Stimulated activated CD4-positive, alpha-beta T cell treated with anti-CD3 and anti-CD28 coated beads, Interleukin-12 subunit alpha, Interleukin-12 subunit beta, amount 100 ng/mL, for 48 hours (primary cell): ENCODE data around the gene DSN1.
A peak's percentile ranks its signal among the peaks of the same experiment; 100 is the strongest.

Source experiments
- DNase-seq, 3 donors: peaks; one replicate each; pipeline ENCODE4 v3.0.0-alpha.2; 2020; ENCODE audit warnings: low read depth in 2 of 3, low spot score in 1 of 3

Gene DSN1

DNA sequence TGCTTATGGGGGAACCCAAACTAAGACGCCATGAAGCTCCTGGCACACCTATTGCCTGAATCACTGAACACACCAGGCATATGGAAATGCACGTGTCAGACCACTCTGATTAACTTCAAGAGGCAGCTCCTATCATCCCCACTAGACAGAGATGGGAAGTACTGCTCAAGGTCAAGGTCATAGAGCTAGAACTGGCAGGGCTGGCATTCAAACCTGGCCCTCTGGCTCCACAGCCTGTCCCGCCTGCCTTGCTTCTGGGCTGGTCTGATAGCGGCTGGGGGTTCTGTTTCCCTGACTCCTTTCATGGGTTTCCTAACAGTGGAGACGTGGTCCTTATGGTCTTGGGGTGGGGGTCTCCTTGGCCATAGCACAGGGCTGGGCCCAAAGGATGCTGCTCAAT, 22.6 kb upstream of the DSN1 start:
- no peak for DNase-seq

DNA sequence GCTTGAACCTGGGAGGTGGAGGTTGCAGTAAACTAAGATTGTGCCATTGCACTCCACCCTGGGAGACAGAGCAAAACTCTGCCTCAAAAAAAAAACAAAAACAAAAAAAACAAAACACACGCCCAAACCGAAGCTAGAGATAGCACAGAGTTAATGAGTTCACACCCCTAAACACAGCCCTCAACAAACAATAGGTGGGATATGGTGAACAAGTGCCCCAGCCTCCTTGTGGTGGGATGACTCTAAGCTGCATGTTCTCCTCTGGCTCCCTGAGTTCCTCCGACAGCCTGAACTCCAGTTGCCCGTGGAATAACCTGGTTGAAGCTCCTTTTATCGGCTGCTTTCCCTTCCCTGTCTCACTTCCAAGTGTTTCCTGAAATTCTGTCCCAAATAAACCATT, 22.1 kb upstream of the DSN1 start:
- DNase-seq, result no peak

DNA sequence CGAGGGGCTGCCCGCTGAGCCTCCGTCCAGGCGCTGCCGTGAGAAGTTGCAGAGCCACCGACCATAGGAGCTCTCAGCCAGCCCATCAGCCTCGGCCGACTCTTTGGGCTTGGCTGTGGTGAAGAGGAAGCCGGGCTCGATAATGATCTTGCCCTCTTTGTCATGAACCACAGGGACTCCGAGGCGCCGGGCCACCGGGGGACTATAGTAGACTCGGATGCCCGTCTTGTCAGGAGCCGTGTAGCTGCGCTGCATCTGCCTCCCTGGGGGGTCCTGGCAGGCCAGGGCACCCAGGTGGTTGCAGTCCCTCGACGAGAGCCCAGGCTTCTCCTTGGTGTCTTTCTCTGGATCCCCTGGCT, 20.5 kb upstream of the DSN1 start:
- DNase-seq, result no peak

DNA sequence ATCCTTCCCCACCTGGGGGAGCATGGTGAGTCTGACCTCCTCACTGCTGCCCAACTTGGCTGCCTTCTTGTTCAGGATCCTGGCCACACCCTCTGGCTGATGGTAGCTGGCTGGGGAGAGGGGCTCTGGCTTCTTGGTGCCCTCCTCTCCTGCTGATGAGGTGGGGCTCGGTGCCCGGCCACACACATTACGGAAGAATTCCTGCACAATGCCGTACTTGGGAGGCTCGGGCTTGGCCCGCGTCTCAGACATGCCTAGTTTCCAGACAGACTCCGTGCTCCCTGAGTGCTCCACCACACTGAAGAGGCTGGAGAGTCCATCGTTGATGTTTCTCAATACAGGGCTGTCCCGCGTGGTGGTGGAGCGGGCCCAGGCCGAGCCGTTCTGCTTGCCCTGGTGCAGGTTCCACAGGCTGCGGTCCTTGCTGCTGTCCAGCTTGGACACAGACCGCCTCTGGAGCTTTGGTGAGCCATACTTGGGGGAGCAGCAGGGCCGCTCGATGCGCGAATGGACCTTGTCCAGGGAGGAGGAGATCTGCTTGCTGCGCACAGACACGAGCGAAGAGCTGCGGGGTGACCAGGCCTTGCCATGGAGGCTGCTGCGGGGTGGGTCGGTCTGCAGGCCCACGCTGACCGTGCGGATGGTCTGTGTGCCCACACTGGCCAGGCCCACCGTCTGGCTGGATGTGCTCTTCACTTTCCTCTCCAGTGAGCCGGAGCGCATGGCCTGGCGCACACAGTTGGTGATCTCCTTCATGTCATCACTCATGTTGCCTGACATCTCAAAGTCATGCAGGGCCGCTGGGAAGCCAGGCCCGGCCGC, 19.9 kb upstream of the DSN1 start:
- DNase-seq, result no peak

DNA sequence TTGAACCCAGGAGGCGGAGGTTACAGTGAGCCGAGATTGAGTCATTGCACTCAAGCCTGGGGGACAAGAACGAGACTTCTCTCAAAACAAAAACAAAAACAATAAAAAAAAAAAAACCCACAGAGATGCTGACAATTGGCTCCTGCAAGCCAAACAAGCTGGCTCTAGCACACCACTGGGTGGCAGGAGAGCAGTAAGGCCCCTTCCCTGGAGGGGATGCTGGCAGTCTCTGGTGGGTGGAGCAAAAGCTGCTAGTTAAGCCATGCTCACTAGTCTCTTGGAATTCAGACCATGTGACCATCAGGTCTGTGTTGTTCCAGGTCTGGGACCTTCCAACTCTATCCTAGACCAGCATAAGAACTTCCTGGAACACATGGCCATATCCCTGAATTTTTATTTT, 18.9 kb upstream of the DSN1 start:
- no peak for DNase-seq

DNA sequence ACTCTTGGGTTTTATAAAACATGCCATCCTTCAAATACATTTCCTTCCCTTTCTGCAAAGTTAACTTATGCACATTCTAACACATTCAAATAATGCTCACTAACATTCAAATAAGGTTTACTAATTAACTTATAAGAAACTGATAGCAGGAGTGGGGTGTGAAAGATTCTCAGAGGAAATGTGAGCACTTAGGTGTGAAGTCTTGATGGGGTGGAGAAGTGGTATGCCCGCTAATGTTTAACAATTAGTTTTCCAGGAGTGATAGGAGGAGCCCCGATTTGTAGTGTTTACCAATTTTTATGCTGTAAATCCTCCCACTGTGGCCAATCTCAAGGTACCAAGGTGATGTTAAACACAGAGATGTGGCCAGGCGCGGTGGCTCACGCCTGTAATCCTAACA, 18.3 kb upstream of the DSN1 start:
- no peak for DNase-seq

DNA sequence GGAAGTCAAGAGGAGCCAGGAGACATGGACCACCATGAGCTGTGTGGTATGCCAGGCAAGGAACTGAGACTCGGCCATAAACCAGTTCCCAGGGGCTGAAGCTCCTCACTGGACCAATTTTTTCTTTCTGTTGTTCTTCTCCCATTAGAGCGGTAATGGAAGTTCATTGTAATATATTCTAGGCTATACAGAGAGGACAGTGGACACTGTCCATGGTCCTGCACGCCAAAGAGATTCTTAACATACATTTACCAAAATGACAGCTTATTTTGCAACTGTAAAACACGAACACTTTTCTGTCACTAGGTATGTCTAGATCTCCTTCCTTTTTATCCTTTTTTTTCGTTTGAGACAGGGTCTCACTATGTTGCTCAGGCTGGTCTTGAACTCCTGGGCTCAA, 13.1 kb upstream of the DSN1 start:
- no peak for DNase-seq

DNA sequence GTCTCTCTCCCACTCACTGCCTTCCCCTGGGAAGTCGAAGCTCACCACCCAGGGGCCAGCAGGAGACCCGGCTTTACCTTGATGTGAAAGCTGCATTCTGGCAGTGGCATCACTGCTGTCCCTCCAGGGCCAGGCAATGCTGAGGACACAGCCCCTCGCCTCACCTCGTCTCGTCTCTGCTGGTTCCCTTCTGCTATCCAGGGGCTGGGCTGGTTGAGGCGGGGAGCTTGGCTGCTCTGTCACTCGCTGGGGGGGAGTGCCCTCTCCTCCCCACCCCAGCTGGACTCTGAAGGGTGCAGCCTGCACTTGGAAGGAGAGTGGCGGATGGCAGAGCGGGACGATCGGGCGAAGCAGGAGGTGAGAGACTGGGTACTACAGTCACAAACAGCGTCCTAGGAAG, 12.7 kb upstream of the DSN1 start:
- no peak for DNase-seq

DNA sequence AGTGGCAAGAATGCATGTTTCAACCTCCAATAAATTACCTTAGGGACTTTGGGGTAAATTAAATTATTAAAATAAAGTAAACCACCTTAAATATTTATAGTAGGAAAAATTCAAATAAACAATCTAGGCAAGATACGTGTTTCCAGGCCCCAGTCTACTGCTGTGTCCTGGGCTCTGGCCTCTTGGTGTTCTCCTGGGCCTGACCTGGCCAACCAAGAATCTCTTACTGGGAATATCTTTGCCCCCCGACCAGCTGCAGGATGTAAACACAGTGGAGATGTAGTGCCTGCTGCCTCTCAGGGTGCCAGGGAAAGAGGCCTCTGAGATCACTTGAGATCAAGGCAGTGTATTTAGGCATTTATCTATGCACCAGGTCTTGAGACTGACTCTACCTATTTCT, 11.7 kb upstream of the DSN1 start:
- no peak for DNase-seq

DNA sequence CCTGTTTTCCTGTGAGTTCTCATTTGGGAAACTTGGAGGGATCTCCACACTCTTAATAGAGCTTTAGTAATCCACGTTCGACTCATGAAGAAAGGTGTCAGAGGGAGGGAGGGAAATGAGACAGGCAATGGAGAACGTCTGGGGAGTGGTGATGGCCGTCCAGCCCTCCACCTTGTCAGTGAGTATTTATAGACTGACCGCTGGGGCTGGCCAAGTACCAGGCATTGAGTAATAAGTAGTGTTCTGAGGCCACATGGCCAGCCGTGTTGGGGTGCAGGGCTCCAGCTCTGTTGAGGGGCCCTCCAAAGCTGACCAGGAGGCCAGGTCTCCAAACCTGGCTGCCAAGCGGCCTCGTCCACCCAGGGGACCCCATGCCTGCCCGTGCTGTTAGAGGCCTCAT, 11.3 kb upstream of the DSN1 start:
- DNase-seq, result no peak

DNA sequence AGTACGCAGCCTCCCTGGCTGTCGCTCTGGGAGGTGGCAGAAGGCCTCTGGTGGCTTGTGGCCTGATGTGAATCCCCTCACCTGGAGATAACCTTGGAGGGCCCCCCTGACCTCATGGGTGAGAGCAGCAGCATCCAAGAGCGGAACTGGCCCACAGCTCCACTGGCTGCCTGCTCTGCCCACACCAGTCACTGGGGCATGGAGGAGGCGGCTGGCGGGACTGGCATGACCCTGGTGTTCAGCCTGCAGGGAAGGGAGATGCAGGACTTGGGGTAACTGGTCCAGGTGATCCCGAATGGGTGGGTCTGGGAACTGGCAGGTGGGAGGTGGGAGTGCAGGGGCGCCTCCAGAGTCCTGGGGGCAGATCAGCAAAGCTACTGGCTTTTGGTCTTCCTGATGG, 10.6 kb upstream of the DSN1 start:
- DNase-seq, result no peak

DNA sequence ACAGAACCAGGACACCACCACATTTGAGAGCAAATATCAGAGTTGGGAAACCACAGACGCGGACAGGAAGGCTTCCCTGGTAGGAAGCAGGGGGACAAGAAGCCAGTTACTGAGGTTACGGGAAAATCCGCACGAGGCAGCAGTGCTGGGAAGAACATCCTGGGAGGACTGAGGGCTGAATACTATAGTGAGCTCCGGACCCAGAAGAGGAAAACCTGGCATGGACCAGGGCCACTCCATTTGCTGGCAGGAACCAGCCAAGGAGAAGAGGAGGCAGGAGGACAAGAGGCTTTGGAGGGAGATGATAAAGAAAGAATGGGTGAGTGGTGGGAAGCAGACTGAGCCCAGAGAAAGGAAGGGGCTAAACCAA, 6.1 kb upstream of the DSN1 start:
- DNase-seq, result no peak

DNA sequence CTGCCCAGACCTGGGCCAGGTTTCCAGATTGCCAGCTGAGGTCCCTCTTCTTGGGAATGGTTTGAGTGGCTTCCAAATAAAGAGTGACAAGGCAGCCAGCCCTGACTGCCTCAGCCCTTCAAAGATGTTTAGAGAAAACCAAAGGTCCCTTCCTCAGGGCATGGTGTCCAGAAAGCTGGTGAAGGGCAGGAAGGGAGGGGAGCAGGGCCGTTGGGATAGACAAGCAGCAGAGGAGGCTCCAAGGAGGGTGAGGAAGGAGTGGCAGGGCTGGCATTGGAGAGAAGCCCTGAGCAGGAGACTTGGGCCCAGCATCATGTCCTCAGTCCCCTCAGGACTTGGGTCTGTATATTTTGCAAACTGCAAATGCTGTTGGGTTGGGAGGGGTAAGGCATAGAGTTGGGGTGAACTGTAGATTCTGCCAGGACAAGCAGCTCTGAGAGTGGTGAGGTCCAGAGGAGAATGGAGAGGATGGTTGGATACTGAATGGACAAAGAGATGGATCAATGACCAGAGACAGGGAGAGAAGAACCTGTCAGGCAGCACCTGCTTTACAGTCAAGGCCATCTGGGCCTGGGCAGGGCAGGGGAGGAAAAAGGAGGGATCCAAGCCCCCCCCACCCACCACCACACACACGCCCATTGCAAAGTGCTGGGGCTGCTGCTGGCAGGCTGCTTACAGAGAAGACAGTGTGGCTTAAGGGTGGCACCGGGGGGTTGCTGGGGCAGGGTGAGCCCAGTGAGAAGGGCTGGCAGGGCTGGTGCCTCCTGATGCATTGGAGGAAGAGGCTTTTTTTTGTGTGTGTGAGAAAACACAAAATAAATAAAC, 5.5 kb upstream of the DSN1 start:
- no peak for DNase-seq

DNA sequence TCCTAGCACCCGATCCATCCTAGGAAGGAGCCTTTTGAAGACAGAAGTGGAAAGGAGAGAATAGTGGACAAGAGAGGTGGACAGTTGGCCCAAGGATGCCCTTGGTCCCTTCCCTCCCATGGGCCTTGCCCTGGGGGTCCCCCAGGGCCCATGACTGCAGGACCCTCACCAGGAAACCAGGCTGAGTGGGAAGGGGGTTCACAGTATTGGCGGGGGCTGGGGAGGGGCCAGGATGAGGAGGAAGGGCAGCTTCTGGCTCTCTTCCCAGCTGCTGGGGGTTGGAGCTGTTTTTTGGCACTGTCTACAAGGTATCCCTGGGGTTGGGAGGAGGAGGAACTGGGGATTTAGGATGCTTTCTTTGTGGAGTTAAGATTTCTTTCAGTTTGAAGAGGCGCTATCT, 4.0 kb upstream of the DSN1 start:
- no peak for DNase-seq

DNA sequence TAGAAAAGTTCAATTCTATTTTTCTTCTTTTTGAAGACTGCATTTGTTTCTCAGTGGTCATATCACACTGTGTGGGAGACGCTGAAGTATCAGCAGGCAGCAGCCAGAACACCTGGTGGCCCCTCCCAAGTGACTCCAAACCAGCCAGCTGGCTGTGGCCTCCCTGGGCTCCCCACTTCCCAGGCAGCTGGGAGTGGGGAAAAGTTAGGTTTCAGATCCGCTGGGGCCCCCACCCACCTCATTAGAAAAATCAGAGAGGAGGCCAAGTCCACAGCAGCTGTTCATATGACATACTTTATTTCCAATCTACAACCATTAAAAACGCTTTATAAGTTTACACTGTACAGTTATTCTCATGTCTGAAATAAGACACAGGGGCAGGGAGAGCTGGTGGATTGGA, 3.6 kb upstream of the DSN1 start:
- no peak for DNase-seq

DNA sequence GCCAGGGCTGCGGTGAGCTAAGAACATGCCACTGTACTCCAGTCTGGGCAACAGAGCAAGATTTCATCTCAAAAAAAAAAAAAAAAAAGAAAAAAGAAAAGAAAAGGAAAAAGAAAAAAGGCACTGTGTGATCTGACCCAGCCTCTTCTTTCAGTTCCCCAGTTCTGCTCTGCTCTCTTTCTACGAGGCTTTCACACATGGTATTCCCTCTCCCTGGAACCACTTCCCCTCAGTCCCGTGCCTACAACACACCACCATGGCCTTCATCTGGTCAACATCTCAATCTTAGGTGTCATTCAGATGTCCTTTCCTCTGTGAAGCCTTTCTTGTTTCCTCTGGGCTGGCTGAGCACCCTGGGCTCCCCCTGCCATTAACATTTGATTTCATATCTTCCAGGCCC, 2.3 kb upstream of the DSN1 start:
- no peak for DNase-seq

DNA sequence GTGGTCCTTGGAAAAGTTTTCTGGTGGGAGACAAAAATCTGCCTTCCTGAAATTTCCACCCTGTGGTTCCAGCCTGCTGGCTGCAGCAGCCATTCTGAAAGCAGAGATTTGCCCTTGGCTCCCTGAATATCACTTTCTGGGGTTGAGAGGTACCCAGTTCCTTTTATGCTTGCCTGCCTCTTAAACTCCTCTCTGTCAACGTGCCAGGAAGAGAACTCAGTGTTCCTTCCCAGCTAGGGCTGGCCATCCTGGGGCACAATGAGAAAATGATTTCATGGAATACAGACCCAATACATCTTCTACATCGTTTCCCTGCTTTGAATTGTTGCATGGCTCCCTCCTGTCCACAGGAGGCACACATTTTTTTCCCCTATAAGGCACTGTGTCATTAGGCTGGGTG, 1.6 kb upstream of the DSN1 start:
- DNase-seq, result no peak

DNA sequence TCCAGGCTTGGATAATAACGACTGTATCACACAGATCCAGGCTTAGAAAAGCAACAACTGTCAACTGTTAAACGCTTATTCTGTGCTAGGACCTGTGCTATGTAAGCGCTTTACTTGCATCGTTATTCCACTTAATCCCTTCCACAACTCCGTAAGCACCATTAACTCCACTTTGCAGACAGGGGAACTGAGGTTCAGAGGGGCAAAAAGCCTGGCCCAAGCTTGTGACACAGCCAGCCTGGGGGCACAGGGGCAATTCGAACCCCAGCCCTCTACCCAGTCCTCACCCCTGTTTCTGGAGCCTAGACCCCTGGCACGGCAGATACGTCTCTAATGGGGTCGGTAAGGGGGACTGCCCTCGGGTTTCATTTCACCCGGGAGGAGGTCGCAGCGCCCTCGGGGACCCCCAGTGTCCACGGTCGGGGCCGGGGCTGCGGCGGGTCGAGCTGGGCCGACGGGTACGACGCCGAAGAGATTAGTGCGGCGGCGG, 411 bp downstream of the DSN1 start:
- peak in 1 of 3 donors; percentile 2 for DNase-seq

DNA sequence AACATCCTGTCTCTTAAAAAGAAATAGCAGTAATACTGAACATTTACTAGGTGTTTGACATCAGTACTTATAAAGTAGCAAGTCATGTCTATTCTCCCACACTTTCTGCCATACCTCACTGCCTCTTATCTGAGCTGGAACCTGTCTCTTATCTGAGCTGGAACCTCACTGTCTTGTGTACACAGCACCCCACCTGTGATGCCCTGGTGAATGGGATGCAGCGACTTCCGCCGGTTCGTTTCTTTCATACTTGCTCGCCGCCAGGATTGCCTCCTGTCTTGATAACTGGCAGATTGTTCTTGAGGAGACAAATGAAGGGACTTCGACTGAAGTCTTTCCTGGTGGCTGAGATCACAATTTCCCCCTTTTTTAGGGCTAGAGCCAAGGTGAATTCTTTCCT, 2.9 kb downstream of the DSN1 start:
- DNase-seq, result no peak

DNA sequence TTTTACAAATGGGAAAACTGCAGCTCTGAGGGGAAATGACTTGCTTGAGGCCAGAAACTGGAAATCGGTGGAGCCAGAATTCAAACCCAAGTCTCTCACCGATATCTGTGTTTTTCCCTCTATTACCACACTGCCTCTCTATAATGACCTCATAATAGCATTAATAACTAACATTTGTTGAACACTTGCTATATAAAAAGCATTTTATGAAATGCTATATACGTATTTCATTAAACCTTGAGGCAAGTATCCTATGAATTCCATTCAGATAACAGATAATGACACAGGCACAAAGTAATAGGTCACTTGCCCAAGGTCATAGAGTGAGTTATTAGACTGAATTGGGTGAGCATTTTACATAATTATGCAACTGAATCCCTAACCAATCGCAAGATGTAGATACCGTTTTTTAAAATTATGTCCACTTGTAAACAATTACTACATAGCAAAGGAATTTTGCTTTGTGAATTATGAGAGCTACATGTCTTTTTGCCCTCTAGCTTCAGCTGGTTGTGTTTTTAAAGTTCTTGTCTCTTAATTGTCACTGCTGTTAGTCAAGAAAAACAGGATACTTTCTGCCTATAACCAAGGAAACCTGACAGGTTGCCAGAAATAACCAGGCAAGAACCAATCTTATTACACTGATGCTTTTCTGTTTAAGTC, 4.7 kb downstream of the DSN1 start:
- no peak for DNase-seq

DNA sequence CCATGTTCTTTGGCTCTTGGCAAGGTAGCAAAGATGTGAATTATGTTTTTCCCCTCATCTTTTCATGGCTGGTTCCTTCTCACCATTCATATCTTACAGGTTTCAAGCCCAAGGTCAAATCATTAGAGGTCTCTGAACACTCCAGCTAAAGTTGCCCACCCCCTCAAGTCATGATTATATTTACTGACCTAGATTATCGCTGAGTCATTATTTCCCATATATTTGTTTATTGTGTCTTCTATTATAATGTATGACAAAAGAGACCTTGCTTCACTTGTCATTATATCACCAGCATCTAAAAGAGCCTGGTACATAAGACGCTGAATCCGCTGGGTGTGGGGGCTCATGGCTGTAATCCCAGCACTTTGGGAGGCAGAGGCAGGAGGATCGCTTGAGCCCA, 12.4 kb downstream of the DSN1 start:
- DNase-seq, result no peak

DNA sequence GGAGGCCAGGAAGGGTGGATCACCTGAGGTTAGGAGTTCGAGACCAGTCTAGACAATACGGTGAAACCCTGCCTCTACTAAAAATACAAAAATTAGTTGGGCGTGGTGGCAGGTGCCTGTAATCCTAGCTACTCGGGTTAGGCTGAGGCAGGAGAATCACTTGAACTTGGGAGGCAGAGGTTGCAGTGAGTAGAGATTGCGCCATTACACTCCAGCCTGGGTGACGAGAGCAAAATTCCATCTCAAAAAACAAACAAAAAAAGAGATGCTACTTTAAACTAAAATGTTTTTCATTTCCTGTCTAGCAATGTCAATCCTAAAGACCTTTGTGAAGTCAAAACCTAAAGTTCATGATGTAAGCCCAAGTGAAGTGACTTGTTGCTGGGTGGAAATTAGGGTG, 12.9 kb downstream of the DSN1 start:
- no peak for DNase-seq
